AG10803 (cell line): ENCODE measurements around the gene UQCRC2.
A peak's percentile ranks its signal among the peaks of the same experiment; 100 is the strongest.

Experiments used
- DNase-seq: peaks from one replicate; pipeline ENCODE4 v3.0.0; 2010; ENCODE audit warnings: low read depth
- H3K4me3 ChIP-seq: 2 replicates; pipeline ENCODE4 v1.5.1; 2011; ENCODE audit warnings: mild to moderate bottlenecking, low read length, control low read depth
- CTCF ChIP-seq: conservative IDR thresholded peaks from 2 replicates; pipeline ENCODE4 v1.5.1; 2011; ENCODE audit warnings: mild to moderate bottlenecking, low read length, control low read depth, inconsistent platforms

Gene UQCRC2

GRCh38 chr16:21949713-21950260 lies 3.4 kb upstream of the UQCRC2 start:
- H3K4me3 ChIP-seq: no peak overlapping the region
- DNase-seq: no peak
- TF ChIP-seq CTCF: no peak

GRCh38 chr16:21950782-21951521 lies 2.2 kb upstream of the UQCRC2 start:
- DNase-seq: peak; percentile 25
- TF ChIP-seq CTCF: peak; percentile 52
- no peak overlapping the region for H3K4me3 ChIP-seq

GRCh38 chr16:21952040-21952792 lies 945 bp upstream of the UQCRC2 start:
- no peak for TF ChIP-seq CTCF
- H3K4me3 ChIP-seq: peak overlapping the region; percentile 72
- peak; percentile 58 for DNase-seq

GRCh38 chr16:21953541-21953902 lies 361 bp downstream of the UQCRC2 start:
- peak overlapping the region; percentile 72 for H3K4me3 ChIP-seq
- no peak for DNase-seq
- no peak for TF ChIP-seq CTCF

- H3K4me3 ChIP-seq: no peak overlapping the region
- no peak for TF ChIP-seq CTCF
- no peak for DNase-seq
Measured at GRCh38 chr16:21957714-21958346, 4.7 kb downstream of the UQCRC2 start.

- no peak for TF ChIP-seq CTCF
- H3K4me3 ChIP-seq: no peak overlapping the region
- no peak for DNase-seq
Measured at GRCh38 chr16:21959050-21959449, 5.9 kb downstream of the UQCRC2 start.
